Activated CD4-positive, alpha-beta T cell treated with anti-CD3 and anti-CD28 coated beads, Interleukin-2, amount 10 ng/mL, durations not matched to agents 24 days and 14 days (primary cell): ENCODE data around the gene MRPL1. TPM values are rescaled to one million over a fixed set of nuclear protein-coding genes. Genes with fewer than 3 reads are reported as not detected.
"Not testable (repeated sequence)": the region's sequence is repeated elsewhere in the genome, so short reads cannot be mapped to it uniquely, and the experiment has no call there.

Experiments
- DNase-seq: peaks from one replicate; pipeline ENCODE4 v3.0.0; 2022
- H3K27ac Mint-ChIP-seq: one replicate; pipeline ENCODE4 v1.8.0; 2022; ENCODE audit warnings: mild to moderate bottlenecking, mixed read lengths
- H3K27me3 Mint-ChIP-seq: one replicate; pipeline ENCODE4 v1.8.0; 2022; ENCODE audit warnings: mixed read lengths
- H3K36me3 Mint-ChIP-seq: one replicate; pipeline ENCODE4 v1.8.0; 2022; ENCODE audit warnings: low read depth, mild to moderate bottlenecking, mixed read lengths
- H3K4me1 Mint-ChIP-seq: one replicate; pipeline ENCODE4 v1.8.0; 2021; ENCODE audit warnings: mixed read lengths
- H3K4me3 Mint-ChIP-seq: one replicate; pipeline ENCODE4 v1.8.0; 2022; ENCODE audit warnings: mild to moderate bottlenecking, moderate library complexity, mixed read lengths
- H3K9me3 Mint-ChIP-seq: one replicate; pipeline ENCODE4 v1.8.0; 2021; ENCODE audit warnings: mixed read lengths
- intact Hi-C: fragments of 100-400 bp; cut with micrococcal nuclease; formaldehyde crosslinking; loops from one replicate; pipeline ENCODE4 v1.15.1; 2023
- total RNA-seq: library from RNA; stranded (reverse); gene quantifications from 2 replicates; pipeline ENCODE4 v1.2.3, GENCODE V29; 2022

Gene MRPL1
- total RNA-seq, 1 donor from 2014 or later = 72.7 TPM

GRCh38 chr4:77861495-77861894 is 1.1 kb upstream of the MRPL1 start:
- DNase-seq = no peak

GRCh38 chr4:77863341-77863740 is 711 bp downstream of the MRPL1 start:
- Mint-ChIP-seq H3K36me3 (peaks cover 25% of the 10 kb centered on the region), H3K4me3 (peak overlapping the region; percentile 98), H3K27ac (peak overlapping the region; percentile 100), H3K4me1 (peaks cover 42% of the 10 kb centered on the region)
- intact Hi-C loops = loop anchor here (2.0 to 5.0 kb wide), 3 partner anchors 61 to 277 kb away; no protein-coding TSS in a partner anchor
- peak; percentile 64 for DNase-seq
- not testable (repeated sequence) for H3K27me3 Mint-ChIP-seq, H3K9me3 Mint-ChIP-seq

More at GRCh38 chr4:77861495-77861894, 1.1 kb upstream of the MRPL1 start:
- Mint-ChIP-seq H3K36me3 (peaks cover 17% of the 10 kb centered on the region), H3K27me3 (peaks cover 4% of the 10 kb centered on the region), H3K9me3 (peaks cover 5% of the 10 kb centered on the region), H3K4me1 (peaks cover 53% of the 10 kb centered on the region), H3K27ac (peak overlapping the region; percentile 100), H3K4me3 (peak overlapping the region; percentile 98)
- intact Hi-C loops = loop anchor here (1.0 to 5.0 kb wide), 2 partner anchors 59 to 280 kb away; no protein-coding TSS in a partner anchor

GRCh38 chr4:77865259-77865658 is 2.6 kb downstream of the MRPL1 start:
- intact Hi-C loops = no loop called here
- H3K27me3 Mint-ChIP-seq = peaks cover 4% of the 10 kb centered on the region
- peaks cover 5% of the 10 kb centered on the region for H3K9me3 Mint-ChIP-seq
- no peak overlapping the region for H3K27ac Mint-ChIP-seq
- peak; percentile 45 for DNase-seq
- no peak overlapping the region for H3K4me3 Mint-ChIP-seq
- H3K4me1 Mint-ChIP-seq = peaks cover 54% of the 10 kb centered on the region
- peaks cover 36% of the 10 kb centered on the region for H3K36me3 Mint-ChIP-seq

- Mint-ChIP-seq H3K4me3 (no peak overlapping the region), H3K27me3 (no peaks in the 10 kb centered on the region), H3K4me1 (peaks cover 19% of the 10 kb centered on the region), H3K9me3 (no peaks in the 10 kb centered on the region), H3K36me3 (peaks cover 46% of the 10 kb centered on the region), H3K27ac (no peak overlapping the region)
- DNase-seq = no peak
- intact Hi-C loops = no loop called here
These were observed 10.3 kb downstream of the MRPL1 start for GRCh38 chr4:77872723-77873445.

GRCh38 chr4:77877167-77877566 is 14.5 kb downstream of the MRPL1 start:
- DNase-seq = no peak
- intact Hi-C loops = no loop called here
- no peak overlapping the region for H3K4me3 Mint-ChIP-seq
- no peak overlapping the region for H3K27ac Mint-ChIP-seq
- no peaks in the 10 kb centered on the region for H3K9me3 Mint-ChIP-seq
- peaks cover 58% of the 10 kb centered on the region for H3K36me3 Mint-ChIP-seq
- H3K4me1 Mint-ChIP-seq = peaks cover 10% of the 10 kb centered on the region
- H3K27me3 Mint-ChIP-seq = no peaks in the 10 kb centered on the region

- Mint-ChIP-seq H3K9me3 (no peaks in the 10 kb centered on the region), H3K27me3 (no peaks in the 10 kb centered on the region), H3K27ac (no peak overlapping the region), H3K4me1 (peaks cover 13% of the 10 kb centered on the region), H3K36me3 (peaks cover 63% of the 10 kb centered on the region), H3K4me3 (no peak overlapping the region)
- intact Hi-C loops = no loop called here
- no peak for DNase-seq
These were observed 15.3 kb downstream of the MRPL1 start for GRCh38 chr4:77877771-77878565.

GRCh38 chr4:77880784-77881183 is 18.2 kb downstream of the MRPL1 start:
- Mint-ChIP-seq H3K36me3 (peaks cover 59% of the 10 kb centered on the region), H3K27ac (no peak overlapping the region), H3K27me3 (no peaks in the 10 kb centered on the region), H3K4me1 (peaks cover 15% of the 10 kb centered on the region), H3K4me3 (no peak overlapping the region), H3K9me3 (peaks cover 5% of the 10 kb centered on the region)
- intact Hi-C loops = no loop called here
- DNase-seq = no peak

GRCh38 chr4:77881460-77882295 is 19.0 kb downstream of the MRPL1 start:
- intact Hi-C loops = no loop called here
- Mint-ChIP-seq H3K36me3 (peaks cover 63% of the 10 kb centered on the region), H3K27ac (peak overlapping the region; percentile 5), H3K4me1 (peaks cover 15% of the 10 kb centered on the region), H3K4me3 (no peak overlapping the region), H3K9me3 (peaks cover 5% of the 10 kb centered on the region), H3K27me3 (no peaks in the 10 kb centered on the region)
- no peak for DNase-seq

GRCh38 chr4:77893451-77893850 is 30.8 kb downstream of the MRPL1 start:
- Mint-ChIP-seq H3K27ac (no peak overlapping the region), H3K36me3 (peaks cover 63% of the 10 kb centered on the region), H3K9me3 (no peaks in the 10 kb centered on the region), H3K27me3 (no peaks in the 10 kb centered on the region), H3K4me3 (no peak overlapping the region), H3K4me1 (peaks cover 5% of the 10 kb centered on the region)
- intact Hi-C loops = no loop called here
- peak; percentile 12 for DNase-seq

- Mint-ChIP-seq H3K4me1 (peaks cover 8% of the 10 kb centered on the region), H3K9me3 (no peaks in the 10 kb centered on the region), H3K36me3 (peaks cover 57% of the 10 kb centered on the region), H3K27me3 (no peaks in the 10 kb centered on the region), H3K4me3 (peak overlapping the region; percentile 65), H3K27ac (peak overlapping the region; percentile 2)
- DNase-seq = no peak
- intact Hi-C loops = no loop called here
These were observed 37.0 kb downstream of the MRPL1 start for GRCh38 chr4:77899607-77900006.

GRCh38 chr4:77903186-77903585 is 40.6 kb downstream of the MRPL1 start:
- Mint-ChIP-seq H3K4me1 (peaks cover 10% of the 10 kb centered on the region), H3K36me3 (peaks cover 58% of the 10 kb centered on the region), H3K27me3 (no peaks in the 10 kb centered on the region), H3K9me3 (no peaks in the 10 kb centered on the region), H3K4me3 (no peak overlapping the region), H3K27ac (no peak overlapping the region)
- no peak for DNase-seq
- intact Hi-C loops = no loop called here

GRCh38 chr4:77905651-77906263 is 43.1 kb downstream of the MRPL1 start:
- Mint-ChIP-seq H3K4me3 (no peak overlapping the region), H3K36me3 (peaks cover 59% of the 10 kb centered on the region), H3K9me3 (no peaks in the 10 kb centered on the region), H3K4me1 (peaks cover 3% of the 10 kb centered on the region), H3K27me3 (no peaks in the 10 kb centered on the region), H3K27ac (no peak overlapping the region)
- DNase-seq = no peak
- intact Hi-C loops = no loop called here

- DNase-seq = no peak
- no peak overlapping the region for H3K4me3 Mint-ChIP-seq
- intact Hi-C loops = no loop called here
- peaks cover 5% of the 10 kb centered on the region for H3K9me3 Mint-ChIP-seq
- peaks cover 4% of the 10 kb centered on the region for H3K4me1 Mint-ChIP-seq
- no peaks in the 10 kb centered on the region for H3K27me3 Mint-ChIP-seq
- no peak overlapping the region for H3K27ac Mint-ChIP-seq
- H3K36me3 Mint-ChIP-seq = peaks cover 70% of the 10 kb centered on the region
These were observed 48.0 kb downstream of the MRPL1 start for GRCh38 chr4:77910676-77911075.
